GM18517 (cell line): ENCODE measurements around the gene NR2E3.
"Not testable (repeated sequence)": the region's sequence is repeated elsewhere in the genome, so short reads cannot be mapped to it uniquely, and the experiment has no call there.

Experiments used
- ATAC-seq: cut with Tn5 transposase; IDR thresholded peaks from one replicate; pipeline ENCODE4 v1.9.1; 2021; ENCODE audit warnings: mild to moderate bottlenecking, moderate library complexity; ENCODE audit not compliant: unreplicated experiment

NR2E3 gene

GRCh38 chr15:71813723-71814470 is 3.5 kb downstream of the NR2E3 start:
- ATAC-seq, result no peak

- ATAC-seq, result no peak
Measured at GRCh38 chr15:71815301-71815700, 4.9 kb downstream of the NR2E3 start.

GRCh38 chr15:71817351-71817750 is 7.0 kb downstream of the NR2E3 start:
- ATAC-seq, result no peak

- ATAC-seq, result no peak
Measured at GRCh38 chr15:71820127-71820526, 9.8 kb downstream of the NR2E3 start.

GRCh38 chr15:71821547-71822129 is 11.3 kb downstream of the NR2E3 start:
- ATAC-seq, result no peak

- ATAC-seq, result no peak
Measured at GRCh38 chr15:71822890-71823630, 12.7 kb downstream of the NR2E3 start.

GRCh38 chr15:71823801-71824200 is 13.4 kb downstream of the NR2E3 start:
- no peak for ATAC-seq

- ATAC-seq, result no peak
Measured at GRCh38 chr15:71825021-71825730, 14.8 kb downstream of the NR2E3 start.

- no peak for ATAC-seq
Measured at GRCh38 chr15:71826196-71826595, 15.8 kb downstream of the NR2E3 start.

- no peak for ATAC-seq
Measured at GRCh38 chr15:71830981-71831380, 20.6 kb downstream of the NR2E3 start.

- ATAC-seq, result no peak
Measured at GRCh38 chr15:71841563-71841962, 31.2 kb downstream of the NR2E3 start.

GRCh38 chr15:71844916-71845315 is 34.6 kb downstream of the NR2E3 start:
- no peak for ATAC-seq

- ATAC-seq, result no peak
Measured at GRCh38 chr15:71853543-71853942, 43.2 kb downstream of the NR2E3 start.

GRCh38 chr15:71858232-71858631 is 47.9 kb downstream of the NR2E3 start:
- ATAC-seq, result not testable (repeated sequence)
